ENCODE data around the gene PEDS1.

Gene PEDS1

DNA sequence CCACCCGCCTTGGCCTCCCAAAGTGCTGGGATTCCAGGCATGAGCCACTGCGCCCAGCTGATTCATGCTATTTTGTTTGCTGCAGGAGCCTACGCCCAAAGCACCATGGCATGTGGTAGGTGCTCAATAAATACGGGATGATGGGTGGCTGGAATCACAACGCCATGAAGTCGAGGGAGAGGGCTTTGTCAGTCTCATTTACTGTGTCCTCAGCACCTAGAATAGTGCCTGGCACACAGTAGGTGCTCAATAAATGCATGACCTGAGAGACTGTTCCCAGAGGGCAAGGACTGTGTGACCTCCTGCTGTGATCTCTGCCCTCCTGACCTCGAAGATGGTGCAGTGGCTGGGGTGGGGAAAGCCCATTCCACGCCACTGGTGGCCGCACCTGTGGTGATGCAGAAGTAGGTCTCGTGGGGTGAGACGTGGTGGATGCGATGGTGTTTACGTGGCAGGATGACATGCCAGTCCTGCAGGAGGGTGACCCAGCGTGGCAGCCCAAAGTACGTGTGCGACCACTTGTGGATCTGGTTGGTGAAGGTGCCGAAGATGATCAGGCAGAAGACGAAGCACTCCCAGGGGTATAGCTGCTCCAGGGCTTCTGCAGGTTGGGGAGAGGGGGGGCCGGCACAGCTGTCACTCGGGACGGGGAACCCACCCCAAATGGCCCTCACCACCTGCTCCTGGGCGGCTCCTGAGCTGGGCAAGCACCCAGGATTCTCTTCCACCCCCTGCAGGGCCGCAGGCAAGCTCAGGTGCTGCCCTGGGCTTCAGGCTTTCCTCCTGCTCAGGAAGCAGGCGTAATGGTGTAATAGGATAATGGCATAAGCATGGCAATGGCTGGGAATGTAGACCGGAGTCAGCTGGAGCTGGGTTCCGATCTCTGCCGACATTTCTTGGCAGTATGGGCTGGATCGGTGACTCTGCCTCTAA lies 25.7 kb downstream of the PEDS1 start:
- Histone ChIP-seq H3K36me3 (ENCODE audit: insufficient read depth) (no peaks in the 10 kb centered on the region; the same call in 1 of the 2 replicates), H3K4me2 (no peak overlapping the region), H3K4me3 (IDR thresholded peaks at IDR 0.05; ENCODE audit: insufficient read depth, low read depth, low read length) (no peak overlapping the region), H3K9ac (no peak overlapping the region), H3K79me2 (ENCODE audit: insufficient read depth, low read depth) (no peaks in the 10 kb centered on the region), H3K27ac (no peak overlapping the region), H3K4me1 (ENCODE audit: low read depth, poor library complexity, severe bottlenecking) (peaks cover 9% of the 10 kb centered on the region), H2AFZ (ENCODE audit: low read depth) (no peak overlapping the region), H4K20me1 (ENCODE audit: insufficient read depth) (no peaks in the 10 kb centered on the region; the same call in 1 of the 2 replicates), H3K27me3 (ENCODE audit: insufficient read depth, low read depth) (no peaks in the 10 kb centered on the region)
- TF ChIP-seq, protein P1, sequence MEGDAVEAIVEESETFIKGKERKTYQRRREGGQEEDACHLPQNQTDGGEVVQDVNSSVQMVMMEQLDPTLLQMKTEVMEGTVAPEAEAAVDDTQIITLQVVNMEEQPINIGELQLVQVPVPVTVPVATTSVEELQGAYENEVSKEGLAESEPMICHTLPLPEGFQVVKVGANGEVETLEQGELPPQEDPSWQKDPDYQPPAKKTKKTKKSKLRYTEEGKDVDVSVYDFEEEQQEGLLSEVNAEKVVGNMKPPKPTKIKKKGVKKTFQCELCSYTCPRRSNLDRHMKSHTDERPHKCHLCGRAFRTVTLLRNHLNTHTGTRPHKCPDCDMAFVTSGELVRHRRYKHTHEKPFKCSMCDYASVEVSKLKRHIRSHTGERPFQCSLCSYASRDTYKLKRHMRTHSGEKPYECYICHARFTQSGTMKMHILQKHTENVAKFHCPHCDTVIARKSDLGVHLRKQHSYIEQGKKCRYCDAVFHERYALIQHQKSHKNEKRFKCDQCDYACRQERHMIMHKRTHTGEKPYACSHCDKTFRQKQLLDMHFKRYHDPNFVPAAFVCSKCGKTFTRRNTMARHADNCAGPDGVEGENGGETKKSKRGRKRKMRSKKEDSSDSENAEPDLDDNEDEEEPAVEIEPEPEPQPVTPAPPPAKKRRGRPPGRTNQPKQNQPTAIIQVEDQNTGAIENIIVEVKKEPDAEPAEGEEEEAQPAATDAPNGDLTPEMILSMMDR (conservative IDR thresholded peaks at IDR 0.05; ENCODE audit: low read depth, low read length): no peak

DNA sequence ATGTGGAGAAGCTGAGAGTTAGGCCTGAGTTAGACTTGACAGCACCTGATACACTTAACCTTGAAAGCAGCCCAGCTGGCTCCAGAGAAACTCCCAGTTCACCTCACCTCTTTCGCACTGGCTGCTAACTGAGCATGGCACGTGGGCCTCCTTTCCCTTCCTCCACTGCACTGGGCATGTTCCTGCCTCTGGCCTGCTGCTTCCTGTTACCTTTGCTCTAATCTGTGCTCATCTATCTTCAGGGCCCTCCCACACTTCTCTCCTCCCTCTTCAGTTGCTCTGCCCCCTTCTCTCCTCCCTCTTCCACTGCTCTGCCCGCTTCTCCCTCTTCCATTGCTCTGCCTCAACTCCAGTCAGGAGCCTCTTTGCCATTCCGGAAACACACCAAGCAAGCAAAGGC lies 26.9 kb downstream of the PEDS1 start:
- TF ChIP-seq, protein P1 (conservative IDR thresholded peaks at IDR 0.05; ENCODE audit: low read depth, low read length): no peak
- Histone ChIP-seq H3K4me1 (ENCODE audit: low read depth, poor library complexity, severe bottlenecking) (peaks cover 11% of the 10 kb centered on the region), H3K36me3 (ENCODE audit: insufficient read depth) (no peaks in the 10 kb centered on the region; the same call in 1 of the 2 replicates), H3K9ac (no peak overlapping the region), H3K4me3 (IDR thresholded peaks at IDR 0.05; ENCODE audit: insufficient read depth, low read depth, low read length) (no peak overlapping the region), H4K20me1 (ENCODE audit: insufficient read depth) (no peaks in the 10 kb centered on the region; the same call in 1 of the 2 replicates), H2AFZ (ENCODE audit: low read depth) (no peak overlapping the region), H3K27me3 (ENCODE audit: insufficient read depth, low read depth) (no peaks in the 10 kb centered on the region), H3K4me2 (no peak overlapping the region), H3K79me2 (ENCODE audit: insufficient read depth, low read depth) (no peaks in the 10 kb centered on the region), H3K27ac (no peak overlapping the region; the same call in 1 of the 2 replicates)

DNA sequence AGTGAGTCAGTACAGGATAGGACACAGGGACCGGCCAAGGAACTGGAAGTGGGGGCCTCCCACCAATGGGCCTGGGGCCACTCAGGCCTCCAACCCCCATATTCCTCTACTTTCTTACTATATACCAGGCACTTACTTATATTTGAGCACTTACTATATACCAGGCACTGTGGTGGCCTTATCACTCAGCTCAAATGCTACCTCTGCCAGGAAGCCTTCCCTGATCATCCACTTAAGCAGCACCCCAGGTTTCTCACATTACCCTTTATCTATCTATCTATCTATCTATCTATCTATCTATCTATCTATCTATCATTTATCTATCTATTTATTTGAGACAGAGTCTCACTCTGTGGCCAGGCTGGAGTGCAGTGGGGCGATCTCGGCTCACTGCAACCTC lies 28.2 kb downstream of the PEDS1 start:
- Histone ChIP-seq H3K36me3 (ENCODE audit: insufficient read depth) (no peaks in the 10 kb centered on the region; the same call in 1 of the 2 replicates), H3K4me3 (IDR thresholded peaks at IDR 0.05; ENCODE audit: insufficient read depth, low read depth, low read length) (no peak overlapping the region), H3K27me3 (ENCODE audit: insufficient read depth, low read depth) (no peaks in the 10 kb centered on the region), H3K4me2 (no peak overlapping the region), H3K4me1 (ENCODE audit: low read depth, poor library complexity, severe bottlenecking) (peaks cover 23% of the 10 kb centered on the region), H2AFZ (ENCODE audit: low read depth) (no peak overlapping the region), H3K79me2 (ENCODE audit: insufficient read depth, low read depth) (no peaks in the 10 kb centered on the region), H4K20me1 (ENCODE audit: insufficient read depth) (no peaks in the 10 kb centered on the region; the same call in 1 of the 2 replicates), H3K9ac (no peak overlapping the region), H3K27ac (no peak overlapping the region)
- TF ChIP-seq, protein P1 (conservative IDR thresholded peaks at IDR 0.05; ENCODE audit: low read depth, low read length): no peak

DNA sequence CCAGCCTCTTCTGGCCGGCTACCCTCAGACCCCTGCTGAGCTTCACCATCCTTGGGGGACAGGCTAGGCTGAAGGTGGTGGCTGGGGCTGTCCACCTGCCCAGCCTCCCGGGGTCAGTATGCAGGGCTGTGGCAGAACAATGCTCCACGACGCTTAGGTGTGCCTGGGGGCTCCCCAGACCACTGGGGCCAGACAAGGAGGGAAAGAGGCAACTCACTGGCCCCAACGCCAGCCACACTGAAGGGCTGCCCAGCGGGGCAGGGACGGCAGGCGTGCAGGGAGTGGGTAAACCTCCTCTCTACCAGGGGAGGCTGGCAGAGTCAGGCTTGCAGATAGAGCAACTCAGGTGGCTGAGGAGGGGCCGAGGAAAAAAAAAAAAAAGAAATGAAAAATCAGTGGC lies 29.0 kb downstream of the PEDS1 start:
- H3K36me3 ChIP-seq (ENCODE audit: insufficient read depth): no peaks in the 10 kb centered on the region; the same call in 1 of the 2 replicates

More for the DNA sequence above, 29.0 kb downstream of the PEDS1 start:
- peaks cover 23% of the 10 kb centered on the region for H3K4me1 ChIP-seq (ENCODE audit: low read depth, poor library complexity, severe bottlenecking)
- H3K27ac ChIP-seq: no peak overlapping the region
- H3K4me2 ChIP-seq: no peak overlapping the region
- no peaks in the 10 kb centered on the region; the same call in 1 of the 2 replicates for H4K20me1 ChIP-seq (ENCODE audit: insufficient read depth)
- TF ChIP-seq, protein P1 (conservative IDR thresholded peaks at IDR 0.05; ENCODE audit: low read depth, low read length): no peak
- no peak overlapping the region for H2AFZ ChIP-seq (ENCODE audit: low read depth)
- no peak overlapping the region for H3K9ac ChIP-seq
- no peak overlapping the region for H3K4me3 ChIP-seq (IDR thresholded peaks at IDR 0.05; ENCODE audit: insufficient read depth, low read depth, low read length)
- H3K79me2 ChIP-seq (ENCODE audit: insufficient read depth, low read depth): no peaks in the 10 kb centered on the region
- no peaks in the 10 kb centered on the region for H3K27me3 ChIP-seq (ENCODE audit: insufficient read depth, low read depth)
